Measurements from ENCODE around the gene EPSTI1.

- TF ChIP-seq SMC3 (IDR thresholded peaks at IDR 0.05) (no peak), CTCF (IDR thresholded peaks at IDR 0.05) (no peak), RARB (CRISPR knock-in tag; IDR thresholded peaks at IDR 0.05) (no peak), EP300 (IDR thresholded peaks at IDR 0.05) (no peak), MAFK (IDR thresholded peaks at IDR 0.05; ENCODE audit: partially characterized antibody) (no peak)
These were observed 8.0 kb downstream of the EPSTI1 start for GRCh38 chr13:42984026-42984425.

Data from A549 (cell line).